Activated gamma-delta T cell (primary cell): Measurements from ENCODE around the gene ZCCHC24.
"Not testable (repeated sequence)": the region's sequence is repeated elsewhere in the genome, so short reads cannot be mapped to it uniquely, and the experiment has no call there.

Experiments
- DNase-seq: peaks from one replicate; lab custom pipeline; 2025; lab: John Stamatoyannopoulos, UW

ZCCHC24 gene

DNA sequence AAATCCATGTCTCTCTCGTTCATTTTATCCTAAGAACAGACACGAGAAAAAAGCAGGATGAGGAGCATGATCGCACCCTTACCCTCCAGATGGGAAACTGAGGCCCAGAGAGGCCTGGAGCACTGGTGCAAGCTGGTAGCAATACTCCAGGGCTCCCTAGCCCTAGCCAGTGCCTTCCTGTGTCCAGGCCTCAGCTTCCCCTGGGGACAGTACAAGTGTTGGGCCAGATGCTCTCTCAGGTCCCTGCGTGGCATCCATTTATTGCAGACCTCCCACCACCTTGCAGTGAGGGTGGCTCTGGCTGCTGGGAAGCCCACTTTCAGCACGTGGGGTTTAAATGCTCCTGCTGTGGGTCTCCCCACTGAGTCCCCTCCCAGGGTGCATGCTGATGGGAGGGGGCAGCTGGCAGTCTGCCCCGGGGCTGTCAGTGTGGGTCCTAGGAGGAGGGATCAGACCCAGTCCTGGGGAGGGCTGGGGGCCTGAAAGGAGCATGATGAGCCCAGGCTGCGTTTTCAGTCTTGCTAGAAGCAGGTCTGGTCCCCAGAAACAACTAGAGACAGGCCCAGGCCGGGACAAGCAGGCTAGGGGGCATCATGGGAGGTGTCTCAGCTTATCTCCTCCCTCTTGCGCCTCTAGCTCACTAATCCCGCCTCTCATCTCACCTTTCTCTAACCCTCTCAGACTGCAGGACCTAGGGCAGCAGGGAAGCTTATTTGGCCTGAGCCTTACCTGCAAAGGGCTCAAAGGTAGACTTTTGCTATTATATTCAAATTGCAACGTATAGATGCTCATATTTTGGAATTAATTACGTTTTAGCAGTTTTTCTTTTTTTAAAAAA, 98.8 kb downstream of the ZCCHC24 start:
- no peak for DNase-seq

DNA sequence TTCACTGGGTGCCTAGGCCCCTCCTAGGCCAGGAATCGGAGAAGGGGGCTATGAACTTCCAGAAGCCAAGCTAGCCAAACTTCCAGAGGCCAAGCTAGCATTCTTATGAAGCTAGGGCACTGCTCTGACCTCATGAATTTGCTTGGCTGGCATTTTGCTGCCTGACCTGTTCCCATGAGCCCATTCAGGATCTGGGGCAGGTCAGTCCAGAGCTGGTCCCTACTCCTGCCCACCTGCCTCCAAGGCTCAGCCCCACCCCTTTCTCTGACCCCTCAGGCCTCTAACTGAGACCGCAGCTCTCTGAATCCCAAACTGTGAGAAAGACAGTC, 99.4 kb downstream of the ZCCHC24 start:
- DNase-seq = no peak

DNA sequence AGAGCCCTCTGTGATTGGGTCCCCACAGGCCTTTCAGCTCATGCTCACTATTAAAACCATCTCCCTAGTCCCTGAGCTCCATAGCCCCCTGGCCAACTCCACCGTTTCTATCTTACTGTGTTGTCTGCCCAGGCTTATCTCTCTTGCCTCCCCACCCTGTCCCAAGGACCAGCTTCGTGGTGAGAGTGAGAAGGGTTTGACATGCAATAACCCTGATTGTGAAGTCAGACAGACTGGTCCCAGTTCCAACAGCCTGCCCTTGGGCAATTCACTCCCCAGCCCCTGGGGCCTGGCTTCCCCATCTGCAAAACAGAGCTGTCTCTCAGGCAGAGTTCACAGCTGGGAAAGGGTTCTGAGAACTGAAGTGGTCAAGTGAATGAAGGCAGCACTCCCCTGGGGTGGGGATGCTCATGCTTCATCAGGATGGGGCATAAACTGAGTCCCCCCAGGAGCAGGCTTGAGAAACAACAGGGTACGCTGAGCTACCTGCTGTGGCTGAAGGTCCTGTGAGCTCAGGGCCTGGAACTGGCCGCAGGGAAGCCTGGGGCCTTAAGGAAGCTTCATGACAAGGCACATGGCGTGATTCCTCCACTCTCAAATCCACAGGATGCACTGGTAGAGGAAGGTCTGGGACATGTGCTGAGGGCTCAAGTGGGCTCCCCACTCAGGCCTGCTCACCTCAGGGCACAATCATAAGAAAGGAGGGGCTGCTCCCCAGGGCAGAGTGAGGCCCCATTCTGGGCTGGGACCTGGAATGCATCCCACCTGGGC, 100.0 kb downstream of the ZCCHC24 start:
- DNase-seq = no peak

DNA sequence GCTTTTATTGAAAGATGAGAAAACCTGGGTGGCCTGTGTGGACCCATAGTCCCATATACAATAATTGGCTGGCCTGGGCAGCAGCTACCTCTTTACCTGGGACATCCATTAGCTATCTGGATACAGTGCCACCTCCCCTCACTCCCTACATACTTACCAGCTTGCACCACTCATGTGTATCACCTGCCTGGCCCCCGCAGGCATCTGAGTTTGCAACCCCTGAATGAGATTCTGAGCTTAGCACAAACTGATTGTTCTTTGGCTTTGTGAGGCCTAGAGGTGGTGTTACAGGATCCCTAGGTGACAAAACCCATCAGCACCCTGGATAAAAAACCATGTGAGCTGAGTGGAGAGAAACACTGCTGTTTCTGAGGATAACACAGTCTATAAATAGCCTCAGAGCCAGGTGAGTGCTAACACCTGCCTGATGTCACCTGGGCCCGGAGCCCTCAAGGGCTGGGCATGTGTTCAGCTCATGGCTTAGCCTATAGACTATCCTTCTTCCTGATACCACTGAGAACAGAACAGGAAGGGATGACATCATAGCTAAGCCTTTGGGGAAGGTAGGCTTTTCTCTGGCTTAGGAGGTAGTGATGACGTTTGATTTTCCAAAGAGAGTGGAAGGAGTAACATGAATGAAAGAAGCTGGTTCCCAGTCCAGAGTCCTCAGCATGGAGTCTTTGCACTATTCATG, 100.8 kb downstream of the ZCCHC24 start:
- no peak for DNase-seq

DNA sequence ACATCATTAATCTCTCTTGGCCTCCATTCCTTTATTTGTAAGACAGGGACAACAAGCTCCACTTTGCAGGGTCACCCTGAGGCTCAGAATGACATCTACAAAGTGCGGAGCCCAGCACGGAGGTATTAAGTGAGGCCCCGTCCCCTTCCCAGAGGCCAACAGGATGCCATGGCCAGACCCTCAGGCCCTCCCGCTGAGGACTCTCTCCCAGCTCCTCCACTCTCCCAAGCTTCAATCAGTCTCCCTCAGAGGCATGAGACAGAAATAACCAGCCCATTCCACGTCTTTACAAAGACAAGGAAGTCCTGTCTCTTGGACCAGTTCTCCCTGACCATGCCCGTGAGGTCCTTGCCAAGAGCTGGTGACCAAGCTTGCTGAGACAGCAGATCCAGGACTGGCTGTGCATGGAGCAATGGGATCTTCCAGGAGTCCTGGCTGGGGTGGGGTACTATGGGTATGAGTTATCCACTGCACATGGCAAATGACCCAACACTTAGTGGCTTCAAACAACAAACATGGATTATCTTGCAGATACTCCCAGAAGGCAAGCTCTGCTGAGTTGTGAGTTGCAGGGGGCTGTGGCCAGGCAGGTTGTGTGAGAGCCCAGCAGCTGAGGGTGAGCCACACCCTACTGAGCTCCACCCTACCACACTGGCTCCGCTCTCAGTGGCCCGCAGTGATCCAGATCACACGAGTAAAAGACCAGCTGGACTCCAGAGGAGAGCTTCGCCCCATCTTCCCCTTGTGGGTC, 102.4 kb downstream of the ZCCHC24 start:
- no peak for DNase-seq

DNA sequence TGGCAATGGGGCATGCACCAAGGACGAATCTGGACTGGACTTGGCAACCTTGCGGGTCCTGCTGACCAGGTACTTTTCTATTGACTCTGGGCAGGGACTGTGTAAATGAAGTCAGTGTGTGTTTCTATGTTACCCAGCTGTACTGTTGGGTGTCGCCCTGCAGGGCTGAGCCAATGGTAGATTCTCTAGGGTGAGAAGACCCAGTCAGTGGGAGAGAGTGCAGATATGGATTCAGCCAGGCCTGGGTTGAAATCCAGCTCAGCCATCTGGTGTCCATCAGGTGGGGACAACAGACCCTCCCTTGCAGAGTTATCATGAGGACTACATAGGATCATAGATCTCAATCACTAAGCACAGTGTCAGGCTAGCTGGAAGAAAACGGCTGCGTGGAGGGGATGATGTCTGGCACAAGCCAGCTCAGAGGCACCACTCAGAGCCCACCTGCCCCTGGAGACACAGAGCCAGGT, 103.1 kb downstream of the ZCCHC24 start:
- no peak for DNase-seq

DNA sequence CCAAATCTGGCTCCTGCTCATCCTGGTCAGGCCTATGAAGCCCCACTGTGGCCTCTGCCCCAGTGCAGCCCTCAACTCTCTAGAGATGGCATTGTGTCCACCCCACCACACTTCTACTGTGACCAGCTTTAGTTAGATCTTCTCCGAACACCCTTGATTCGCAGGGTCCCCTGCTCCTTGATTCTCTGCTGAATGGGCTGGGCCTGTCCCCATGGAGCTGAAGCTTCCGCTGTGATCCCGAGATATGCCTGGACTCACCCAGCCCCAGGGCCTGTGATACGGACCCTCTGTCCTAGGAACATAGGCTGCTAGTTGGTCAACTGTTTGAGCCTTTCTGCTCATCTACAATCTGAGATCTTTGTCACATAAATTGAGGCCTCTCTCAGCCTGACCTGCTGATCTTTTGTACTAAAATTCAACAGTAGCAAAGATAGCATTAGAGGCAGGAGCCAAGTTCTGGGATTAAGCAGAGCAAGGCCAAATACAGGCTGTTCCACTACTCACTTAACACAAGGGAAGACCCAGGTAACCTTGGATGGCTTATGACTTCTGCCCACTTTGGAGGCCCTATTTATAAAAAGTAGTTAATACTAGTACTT, 104.7 kb downstream of the ZCCHC24 start:
- DNase-seq = no peak

DNA sequence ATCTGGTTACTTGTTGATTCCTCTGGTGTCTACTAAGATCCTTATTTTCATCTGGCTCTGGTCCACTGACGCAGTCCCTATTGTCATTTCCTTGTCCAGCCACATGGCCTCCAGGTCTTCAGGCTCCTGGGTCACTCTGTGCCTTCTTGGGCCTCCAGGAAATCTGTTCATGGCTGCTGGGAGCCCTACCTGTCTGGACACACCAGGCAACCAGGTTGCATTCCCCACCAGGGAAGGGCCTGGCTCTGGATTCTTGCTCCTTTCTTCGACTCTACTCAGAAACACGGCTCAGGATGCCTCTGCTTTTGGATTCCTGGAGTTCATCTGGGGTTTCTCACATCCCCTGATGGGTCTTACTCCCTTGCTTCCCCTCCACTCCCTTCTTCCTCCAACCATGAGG, 106.2 kb downstream of the ZCCHC24 start:
- no peak for DNase-seq

DNA sequence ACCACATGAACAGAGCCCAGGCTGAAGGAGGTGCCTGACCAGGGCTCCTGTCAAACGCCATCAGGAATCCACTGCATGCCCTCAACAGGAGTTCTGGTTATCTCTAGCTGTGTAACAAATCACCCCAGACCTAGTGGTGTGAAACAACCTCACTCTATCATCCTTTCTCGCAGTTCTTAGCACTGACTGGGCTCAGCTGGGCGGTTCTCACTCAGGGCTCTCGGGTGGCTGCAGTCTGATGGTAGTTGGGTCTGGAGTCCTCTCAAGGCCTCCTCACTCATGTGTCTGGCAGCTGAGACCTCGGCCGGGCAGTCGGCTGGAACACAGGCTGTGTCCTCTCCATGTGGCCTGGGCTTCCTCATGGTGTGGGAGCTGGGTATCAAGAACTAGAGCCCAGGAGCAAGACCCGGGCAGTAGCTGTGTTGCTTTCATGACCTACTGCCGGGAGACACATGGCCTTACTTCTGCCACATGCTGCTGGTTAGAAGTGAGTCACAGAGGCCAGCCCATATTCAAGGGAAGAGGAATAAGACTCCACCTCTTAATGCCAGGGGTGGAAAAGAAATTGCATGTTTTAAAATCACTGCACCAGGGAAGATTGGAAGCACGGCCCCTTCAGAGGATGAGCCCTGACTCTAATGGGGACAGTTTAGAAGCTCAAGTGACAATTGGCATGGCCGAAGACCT, 107.5 kb downstream of the ZCCHC24 start:
- DNase-seq = not testable (repeated sequence)

DNA sequence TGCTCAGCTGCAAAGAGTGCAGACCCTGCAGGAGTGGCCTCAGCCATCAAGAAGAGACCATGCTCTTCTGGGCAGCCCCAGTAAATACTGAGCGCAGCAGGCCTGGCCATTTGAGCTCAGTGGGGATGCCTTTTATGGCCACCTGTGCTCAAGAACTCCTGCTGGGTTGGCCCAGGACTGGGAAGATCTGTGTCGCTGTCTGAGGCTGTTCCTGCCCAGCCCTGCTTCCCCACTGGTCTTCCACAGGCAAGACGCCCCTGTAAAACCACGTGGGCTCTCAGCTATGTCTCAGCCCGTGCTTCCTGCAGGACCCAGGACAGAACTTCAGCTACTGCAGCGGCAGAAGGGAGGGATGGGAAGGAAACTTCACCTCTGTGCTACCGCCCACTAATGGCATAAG, 108.7 kb downstream of the ZCCHC24 start:
- no peak for DNase-seq

DNA sequence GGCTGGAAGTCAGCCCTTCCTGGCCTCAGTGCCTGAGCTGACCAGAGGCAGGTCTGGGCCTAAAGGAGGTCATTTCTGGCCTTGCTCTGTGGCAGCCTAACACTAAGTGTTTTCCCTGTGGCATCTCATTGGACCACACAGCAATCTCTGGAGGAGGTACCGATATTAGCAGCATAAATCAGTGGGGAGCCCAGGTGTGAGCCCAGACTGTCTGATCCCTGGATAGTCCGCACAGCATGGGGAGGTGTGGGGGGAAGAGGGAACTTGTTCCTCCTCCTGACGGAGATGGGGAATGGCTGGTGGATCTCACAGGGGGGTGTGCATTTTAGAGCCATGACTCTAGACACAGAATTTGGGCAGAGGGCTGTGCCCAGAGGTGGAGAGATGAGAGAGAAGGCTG, 109.1 kb downstream of the ZCCHC24 start:
- DNase-seq = no peak

DNA sequence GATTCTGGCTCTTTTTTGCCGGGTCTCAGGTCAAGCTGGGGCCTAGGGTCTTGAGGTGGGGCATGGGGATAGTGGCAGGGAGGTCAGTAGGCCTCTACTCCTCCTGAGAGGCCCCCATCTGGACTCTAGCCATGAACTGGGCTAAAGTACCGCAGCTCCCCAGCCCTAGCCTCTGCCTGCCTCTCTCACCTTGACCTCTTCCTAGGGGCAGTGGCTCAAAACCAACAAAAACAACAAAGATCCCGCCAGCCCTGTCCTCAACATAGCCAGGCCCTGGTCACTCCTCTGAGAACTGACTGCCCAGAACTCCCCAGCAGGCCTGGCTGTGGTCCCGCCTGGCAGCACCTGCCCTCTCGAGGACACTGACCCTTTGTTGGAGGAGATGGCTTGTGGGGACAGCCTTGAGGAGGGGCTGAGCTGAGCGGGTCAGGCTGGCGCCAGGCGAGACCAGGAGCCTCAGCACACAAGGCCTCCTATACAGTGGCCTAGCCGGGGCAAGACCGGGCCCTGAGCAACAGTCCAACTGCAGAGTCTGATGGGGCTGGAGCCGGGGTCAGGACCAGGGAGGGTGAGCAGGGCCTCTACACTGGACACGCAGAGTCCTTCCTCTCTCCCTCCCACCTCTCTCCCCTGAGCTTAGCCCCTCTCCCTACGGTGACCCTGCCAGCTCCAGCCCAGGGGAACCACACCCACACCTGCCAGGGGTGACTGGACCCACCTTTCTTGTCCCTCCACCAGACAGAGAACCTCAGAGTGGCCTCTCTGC, 109.8 kb downstream of the ZCCHC24 start:
- DNase-seq = no peak

DNA sequence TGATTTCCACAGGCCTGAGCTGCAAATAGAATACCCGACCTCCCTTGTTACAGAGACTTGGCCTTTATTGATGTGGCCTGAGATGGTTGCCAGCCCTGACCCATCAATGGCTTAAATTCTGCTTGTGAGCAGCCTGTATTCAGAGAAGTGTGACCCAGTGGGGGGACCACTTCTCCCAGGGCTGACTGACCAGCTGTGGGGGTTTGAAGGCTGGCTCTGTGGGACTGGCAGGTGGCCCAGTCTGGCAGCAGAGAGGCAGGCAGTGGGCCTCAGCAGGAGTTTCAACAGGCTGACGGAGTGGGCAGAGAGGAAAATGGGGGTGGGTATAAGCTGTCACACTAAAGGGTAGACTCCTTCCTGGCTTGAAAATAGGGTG, 110.3 kb downstream of the ZCCHC24 start:
- no peak for DNase-seq

DNA sequence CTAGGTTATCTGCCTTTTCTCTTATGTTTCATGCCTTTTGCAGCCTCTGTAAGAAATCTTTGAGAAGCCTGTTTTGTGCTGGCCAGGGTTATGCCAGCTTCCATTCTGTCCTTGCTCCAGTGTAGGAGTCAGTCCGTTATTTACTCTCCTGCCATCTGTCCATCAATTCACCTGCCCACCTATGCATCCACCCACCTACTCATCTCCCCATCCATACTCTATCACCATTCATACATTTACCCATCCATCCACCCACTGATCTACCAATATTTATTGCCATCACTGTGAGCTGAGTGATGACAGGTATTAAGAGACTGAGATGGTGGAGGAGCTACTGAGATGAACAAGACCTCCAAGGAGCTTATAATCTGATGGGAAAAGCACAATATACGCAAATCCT, 110.9 kb downstream of the ZCCHC24 start:
- DNase-seq = no peak

DNA sequence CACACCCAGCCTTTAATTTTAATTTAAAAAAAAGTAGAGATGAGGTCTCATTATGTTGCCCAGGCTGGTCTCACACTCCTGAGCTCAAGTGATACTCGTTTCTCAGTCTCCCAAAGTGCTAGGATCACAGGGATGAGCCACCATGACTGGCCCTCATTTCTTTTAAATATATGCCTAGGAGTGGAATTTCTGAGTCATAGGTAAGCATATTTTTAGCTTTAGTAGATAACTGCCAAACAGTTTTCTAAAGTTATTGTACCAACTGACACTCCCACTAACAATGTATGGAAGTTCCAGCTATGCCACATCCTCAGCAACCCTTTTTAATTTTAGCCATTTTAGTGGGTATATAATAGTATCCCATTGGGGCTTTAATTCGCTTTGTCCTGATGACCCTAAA, 111.9 kb downstream of the ZCCHC24 start:
- DNase-seq = no peak

DNA sequence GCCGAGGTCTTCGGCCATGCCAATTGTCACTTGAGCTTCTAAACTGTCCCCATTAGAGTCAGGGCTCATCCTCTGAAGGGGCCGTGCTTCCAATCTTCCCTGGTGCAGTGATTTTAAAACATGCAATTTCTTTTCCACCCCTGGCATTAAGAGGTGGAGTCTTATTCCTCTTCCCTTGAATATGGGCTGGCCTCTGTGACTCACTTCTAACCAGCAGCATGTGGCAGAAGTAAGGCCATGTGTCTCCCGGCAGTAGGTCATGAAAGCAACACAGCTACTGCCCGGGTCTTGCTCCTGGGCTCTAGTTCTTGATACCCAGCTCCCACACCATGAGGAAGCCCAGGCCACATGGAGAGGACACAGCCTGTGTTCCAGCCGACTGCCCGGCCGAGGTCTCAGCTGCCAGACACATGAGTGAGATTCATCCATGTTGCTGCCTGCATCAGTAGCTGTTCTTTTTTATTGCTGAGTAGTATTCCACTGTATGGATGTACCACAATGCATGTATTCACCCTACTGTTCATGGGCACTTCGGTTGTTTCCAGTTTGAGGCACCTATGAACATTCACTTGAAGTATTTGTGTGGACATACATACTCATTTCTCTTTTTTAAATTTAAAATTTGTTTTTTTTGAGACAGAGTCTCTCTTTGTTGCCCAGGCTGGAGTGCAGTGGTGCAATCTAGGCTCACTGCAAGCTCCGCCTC, 112.7 kb downstream of the ZCCHC24 start:
- not testable (repeated sequence) for DNase-seq
